ENCODE results near the gene PRKX.
"Not testable (repeated sequence)": the region's sequence is repeated elsewhere in the genome, so short reads cannot be mapped to it uniquely, and the experiment has no call there.

The PRKX gene

GRCh38 chrX:3713225-3713936, at the start of gene PRKX:
PRKX (minus strand) TSS chrX:3713649; CDS start chrX:3713253, 396 bp downstream.
- DNase-seq, result peak; percentile 30

- DNase-seq, result no peak
These were observed 49.7 kb upstream of the PRKX start for GRCh38 chrX:3763111-3763510.

- DNase-seq, result no peak
These were observed 44.1 kb upstream of the PRKX start for GRCh38 chrX:3757510-3758025.

GRCh38 chrX:3748052-3748559, 34.7 kb upstream of the PRKX start:
- DNase-seq, result no peak

GRCh38 chrX:3743801-3744439, 30.5 kb upstream of the PRKX start:
- DNase-seq, result no peak

GRCh38 chrX:3740946-3741345, 27.5 kb upstream of the PRKX start:
- DNase-seq, result not testable (repeated sequence)

- DNase-seq, result no peak
These were observed 25.1 kb upstream of the PRKX start for GRCh38 chrX:3738509-3738908.

- DNase-seq, result not testable (repeated sequence)
These were observed 23.1 kb upstream of the PRKX start for GRCh38 chrX:3736536-3736935.

GRCh38 chrX:3735891-3736290, 22.4 kb upstream of the PRKX start:
- DNase-seq, result not testable (repeated sequence)

GRCh38 chrX:3734456-3734855, 21.0 kb upstream of the PRKX start:
- DNase-seq, result not testable (repeated sequence)

- no peak for DNase-seq
These were observed 19.6 kb upstream of the PRKX start for GRCh38 chrX:3733043-3733430.

GRCh38 chrX:3732326-3733042, 19.0 kb upstream of the PRKX start:
- not testable (repeated sequence) for DNase-seq

GRCh38 chrX:3728454-3728853, 15.0 kb upstream of the PRKX start:
- no peak for DNase-seq

- DNase-seq, result not testable (repeated sequence)
These were observed 10.0 kb upstream of the PRKX start for GRCh38 chrX:3723460-3723859.

GRCh38 chrX:3717742-3718420, 4.4 kb upstream of the PRKX start:
- no peak for DNase-seq

GRCh38 chrX:3715921-3716320, 2.5 kb upstream of the PRKX start:
- no peak for DNase-seq

- DNase-seq, result not testable (repeated sequence)
These were observed 1.4 kb upstream of the PRKX start for GRCh38 chrX:3714706-3715479.

GRCh38 chrX:3713937-3714434, 537 bp upstream of the PRKX start:
- no peak for DNase-seq

- DNase-seq, result no peak
These were observed 602 bp downstream of the PRKX start for GRCh38 chrX:3712870-3713224.

- DNase-seq, result no peak
These were observed 1.2 kb downstream of the PRKX start for GRCh38 chrX:3712051-3712869.

- DNase-seq, result no peak
These were observed 2.0 kb downstream of the PRKX start for GRCh38 chrX:3711331-3711917.

Data from KG1 (cell line).